ENCODE measurements around the gene EMC9.
A peak's percentile ranks its signal among the peaks of the same experiment; 100 is the strongest.

The EMC9 gene

GRCh38 chr14:24172261-24172860 lies 31.0 kb upstream of the EMC9 start:
- H4K8ac ChIP-seq (ENCODE audit: low read depth, low read length), result no peak overlapping the region
- no CpG with 5 or more reads among the region's 30 CpGs for WGBS (ENCODE audit: extremely low coverage, insufficient coverage, low lambda C conversion rate)
- H4K5ac ChIP-seq (ENCODE audit: low read length), result no peak overlapping the region
- no peak overlapping the region for H3K4ac ChIP-seq (ENCODE audit: low read depth, low read length)
- H3K23ac ChIP-seq (ENCODE audit: low read length), result no peak overlapping the region
- H3K56ac ChIP-seq (ENCODE audit: low read length), result peak overlapping the region; percentile 85
- no peak overlapping the region for H2AK5ac ChIP-seq (ENCODE audit: low read length)
- no peak overlapping the region for H3K18ac ChIP-seq (ENCODE audit: low read length)
- H3K4me1 ChIP-seq (ENCODE audit: control insufficient read depth, low read depth, low read length), result peaks cover 3% of the 10 kb centered on the region
- no peaks in the 10 kb centered on the region for H3K27me3 ChIP-seq (ENCODE audit: insufficient read depth, low read length, poor library complexity)
- H2BK15ac ChIP-seq (replicated peaks; ENCODE audit: low read depth), result no peak overlapping the region
- H3K9ac ChIP-seq (ENCODE audit: low read length), result peak overlapping the region; percentile 75
- DNase-seq, result no peak
- H3K36me3 ChIP-seq (ENCODE audit: control insufficient read depth, insufficient read depth, low read length), result no peaks in the 10 kb centered on the region
- no peaks in the 10 kb centered on the region for H3K79me2 ChIP-seq (ENCODE audit: control insufficient read depth, insufficient read depth, low read length)
- H2BK120ac ChIP-seq (ENCODE audit: low read depth, low read length), result no peak overlapping the region
- H3K4me3 ChIP-seq (ENCODE audit: low read length), result peak overlapping the region; percentile 57
- no peak overlapping the region for H3K27ac ChIP-seq (ENCODE audit: low read depth, low read length)
- no peak overlapping the region for H2BK5ac ChIP-seq (ENCODE audit: low read length)
- H3K4me2 ChIP-seq (ENCODE audit: low read length), result peak overlapping the region; percentile 92
- no peaks in the 10 kb centered on the region for H3K79me1 ChIP-seq (ENCODE audit: low read length)

GRCh38 chr14:24171422-24172260 lies 30.2 kb upstream of the EMC9 start, which contains the start of gene REC8:
Gene REC8, plus strand, starts transcription at chr14:24172080. Its CDS starts 473 bp downstream, at chr14:24172553.
- Histone ChIP-seq H3K79me1 (ENCODE audit: low read length) (no peaks in the 10 kb centered on the region), H2BK15ac (replicated peaks; ENCODE audit: low read depth) (no peak within 1 kb of the TSS), H2BK120ac (ENCODE audit: low read depth, low read length) (no peak within 1 kb of the TSS), H4K5ac (ENCODE audit: low read length) (no peak within 1 kb of the TSS), H3K4ac (ENCODE audit: low read depth, low read length) (no peak within 1 kb of the TSS), H3K79me2 (ENCODE audit: control insufficient read depth, insufficient read depth, low read length) (no peaks in the 10 kb centered on the region), H3K27me3 (ENCODE audit: insufficient read depth, low read length, poor library complexity) (no peaks in the 10 kb centered on the region), H2AK5ac (ENCODE audit: low read length) (no peak within 1 kb of the TSS), H3K23ac (ENCODE audit: low read length) (no peak within 1 kb of the TSS), H3K4me2 (ENCODE audit: low read length) (peak within 1 kb of the TSS; percentile 92), H3K4me3 (ENCODE audit: low read length) (peak within 1 kb of the TSS; percentile 57), H3K56ac (ENCODE audit: low read length) (peak within 1 kb of the TSS; percentile 85), H3K4me1 (ENCODE audit: control insufficient read depth, low read depth, low read length) (peaks cover 3% of the 10 kb centered on the region), H4K8ac (ENCODE audit: low read depth, low read length) (no peak within 1 kb of the TSS), H2BK5ac (ENCODE audit: low read length) (no peak within 1 kb of the TSS), H3K18ac (ENCODE audit: low read length) (no peak within 1 kb of the TSS), H3K36me3 (ENCODE audit: control insufficient read depth, insufficient read depth, low read length) (no peaks in the 10 kb centered on the region), H3K9ac (ENCODE audit: low read length) (peak within 1 kb of the TSS; percentile 75), H3K27ac (ENCODE audit: low read depth, low read length) (no peak within 1 kb of the TSS)
- peak; percentile 99 for DNase-seq
- WGBS (ENCODE audit: extremely low coverage, insufficient coverage, low lambda C conversion rate), result no CpG with 5 or more reads among the region's 63 CpGs

GRCh38 chr14:24167469-24168114 lies 26.2 kb upstream of the EMC9 start:
- no peak overlapping the region for H3K23ac ChIP-seq (ENCODE audit: low read length)
- H2BK15ac ChIP-seq (replicated peaks; ENCODE audit: low read depth), result no peak overlapping the region
- H3K9ac ChIP-seq (ENCODE audit: low read length), result no peak overlapping the region
- no peak overlapping the region for H2BK5ac ChIP-seq (ENCODE audit: low read length)
- no peak overlapping the region for H4K5ac ChIP-seq (ENCODE audit: low read length)
- H3K4me3 ChIP-seq (ENCODE audit: low read length), result no peak overlapping the region
- H3K27ac ChIP-seq (ENCODE audit: low read depth, low read length), result no peak overlapping the region
- no peak overlapping the region for H3K4me2 ChIP-seq (ENCODE audit: low read length)
- no peak overlapping the region for H2AK5ac ChIP-seq (ENCODE audit: low read length)
- H3K79me1 ChIP-seq (ENCODE audit: low read length), result no peaks in the 10 kb centered on the region
- peaks cover 3% of the 10 kb centered on the region for H3K4me1 ChIP-seq (ENCODE audit: control insufficient read depth, low read depth, low read length)
- H4K8ac ChIP-seq (ENCODE audit: low read depth, low read length), result no peak overlapping the region
- H3K56ac ChIP-seq (ENCODE audit: low read length), result no peak overlapping the region
- WGBS (ENCODE audit: extremely low coverage, insufficient coverage, low lambda C conversion rate), result no CpG with 5 or more reads among the region's 3 CpGs
- H3K79me2 ChIP-seq (ENCODE audit: control insufficient read depth, insufficient read depth, low read length), result no peaks in the 10 kb centered on the region
- no peak overlapping the region for H3K18ac ChIP-seq (ENCODE audit: low read length)
- no peak for DNase-seq
- H3K27me3 ChIP-seq (ENCODE audit: insufficient read depth, low read length, poor library complexity), result no peaks in the 10 kb centered on the region
- H2BK120ac ChIP-seq (ENCODE audit: low read depth, low read length), result no peak overlapping the region
- H3K36me3 ChIP-seq (ENCODE audit: control insufficient read depth, insufficient read depth, low read length), result peaks cover 6% of the 10 kb centered on the region
- no peak overlapping the region for H3K4ac ChIP-seq (ENCODE audit: low read depth, low read length)

GRCh38 chr14:24165785-24166184 lies 24.4 kb upstream of the EMC9 start:
- Histone ChIP-seq H3K27ac (ENCODE audit: low read depth, low read length) (no peak overlapping the region), H3K23ac (ENCODE audit: low read length) (no peak overlapping the region), H2AK5ac (ENCODE audit: low read length) (no peak overlapping the region), H2BK5ac (ENCODE audit: low read length) (no peak overlapping the region), H4K5ac (ENCODE audit: low read length) (no peak overlapping the region), H3K4me3 (ENCODE audit: low read length) (no peak overlapping the region), H3K79me1 (ENCODE audit: low read length) (peaks cover 2% of the 10 kb centered on the region), H3K27me3 (ENCODE audit: insufficient read depth, low read length, poor library complexity) (no peaks in the 10 kb centered on the region), H3K18ac (ENCODE audit: low read length) (no peak overlapping the region), H3K4me1 (ENCODE audit: control insufficient read depth, low read depth, low read length) (peaks cover 5% of the 10 kb centered on the region), H3K56ac (ENCODE audit: low read length) (no peak overlapping the region), H3K79me2 (ENCODE audit: control insufficient read depth, insufficient read depth, low read length) (no peaks in the 10 kb centered on the region), H2BK15ac (replicated peaks; ENCODE audit: low read depth) (no peak overlapping the region), H3K9ac (ENCODE audit: low read length) (no peak overlapping the region), H2BK120ac (ENCODE audit: low read depth, low read length) (no peak overlapping the region), H3K36me3 (ENCODE audit: control insufficient read depth, insufficient read depth, low read length) (peaks cover 9% of the 10 kb centered on the region), H4K8ac (ENCODE audit: low read depth, low read length) (no peak overlapping the region), H3K4ac (ENCODE audit: low read depth, low read length) (no peak overlapping the region), H3K4me2 (ENCODE audit: low read length) (no peak overlapping the region)
- no CpG with 5 or more reads among the region's 5 CpGs for WGBS (ENCODE audit: extremely low coverage, insufficient coverage, low lambda C conversion rate)
- no peak for DNase-seq

DNA sequence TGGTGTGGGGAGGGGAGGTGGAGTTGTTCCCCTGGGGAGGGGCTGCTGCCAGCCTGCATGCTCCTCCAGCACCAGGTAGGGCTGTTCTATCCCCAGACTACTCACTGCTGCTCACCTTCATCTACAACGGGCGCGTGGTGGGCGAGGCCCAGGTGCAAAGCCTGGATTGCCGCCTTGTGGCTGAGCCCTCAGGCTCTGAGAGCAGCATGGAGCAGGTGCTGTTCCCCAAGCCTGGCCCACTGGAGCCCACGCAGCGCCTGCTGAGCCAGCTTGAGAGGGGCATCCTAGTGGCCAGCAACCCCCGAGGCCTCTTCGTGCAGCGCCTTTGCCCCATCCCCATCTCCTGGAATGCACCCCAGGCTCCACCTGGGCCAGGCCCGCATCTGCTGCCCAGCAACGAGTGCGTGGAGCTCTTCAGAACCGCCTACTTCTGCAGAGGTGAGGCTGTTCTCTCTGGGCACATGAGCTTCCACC lies 23.2 kb upstream of the EMC9 start:
- no peak overlapping the region for H3K4me3 ChIP-seq (ENCODE audit: low read length)
- H3K79me1 ChIP-seq (ENCODE audit: low read length), result peaks cover 2% of the 10 kb centered on the region
- WGBS (ENCODE audit: extremely low coverage, insufficient coverage, low lambda C conversion rate), result no CpG with 5 or more reads among the region's 14 CpGs
- no peak overlapping the region for H4K5ac ChIP-seq (ENCODE audit: low read length)
- no peak overlapping the region for H2BK120ac ChIP-seq (ENCODE audit: low read depth, low read length)
- H3K36me3 ChIP-seq (ENCODE audit: control insufficient read depth, insufficient read depth, low read length), result peaks cover 11% of the 10 kb centered on the region
- H2BK5ac ChIP-seq (ENCODE audit: low read length), result no peak overlapping the region
- H3K27me3 ChIP-seq (ENCODE audit: insufficient read depth, low read length, poor library complexity), result no peaks in the 10 kb centered on the region
- H3K9ac ChIP-seq (ENCODE audit: low read length), result no peak overlapping the region
- H4K8ac ChIP-seq (ENCODE audit: low read depth, low read length), result no peak overlapping the region
- H3K4ac ChIP-seq (ENCODE audit: low read depth, low read length), result no peak overlapping the region
- no peak overlapping the region for H3K18ac ChIP-seq (ENCODE audit: low read length)
- H3K4me1 ChIP-seq (ENCODE audit: control insufficient read depth, low read depth, low read length), result peaks cover 5% of the 10 kb centered on the region
- H3K23ac ChIP-seq (ENCODE audit: low read length), result no peak overlapping the region
- no peaks in the 10 kb centered on the region for H3K79me2 ChIP-seq (ENCODE audit: control insufficient read depth, insufficient read depth, low read length)
- H3K56ac ChIP-seq (ENCODE audit: low read length), result no peak overlapping the region
- H2BK15ac ChIP-seq (replicated peaks; ENCODE audit: low read depth), result no peak overlapping the region
- no peak overlapping the region for H3K4me2 ChIP-seq (ENCODE audit: low read length)
- no peak overlapping the region for H2AK5ac ChIP-seq (ENCODE audit: low read length)
- DNase-seq, result no peak
- H3K27ac ChIP-seq (ENCODE audit: low read depth, low read length), result no peak overlapping the region

Data from mesendoderm (in vitro differentiated cells).